GM12891 (cell line): Measurements from ENCODE around the gene RNF13.

Experiments used
- PAX5 ChIP-seq: IDR thresholded peaks from 2 replicates; pipeline ENCODE4 v1.6.1; 2011; ENCODE audit warnings: low read length, moderate library complexity, mild to moderate bottlenecking; ENCODE audit not compliant: insufficient read depth, severe bottlenecking
- POLR2A ChIP-seq: IDR thresholded peaks from 2 replicates; pipeline ENCODE4 v1.6.1; 2011; ENCODE audit warnings: low read depth, low read length, control low read depth
- POLR2AphosphoS5 ChIP-seq: IDR thresholded peaks from 2 replicates; pipeline ENCODE4 v1.6.1; 2011; ENCODE audit warnings: low read depth, low read length, control low read depth
- POU2F2 ChIP-seq: IDR thresholded peaks from 2 replicates; pipeline ENCODE4 v1.6.1; 2011; ENCODE audit warnings: low read depth, mild to moderate bottlenecking, control low read depth, low read length, moderate library complexity
- SPI1 ChIP-seq: IDR thresholded peaks from 2 replicates; pipeline ENCODE4 v1.6.1; 2011; ENCODE audit warnings: low read depth, low read length, control low read depth
- TAF1 ChIP-seq: IDR thresholded peaks from 2 replicates; pipeline ENCODE4 v1.6.1; 2011; ENCODE audit warnings: low read depth, low read length, control low read depth

DNA sequence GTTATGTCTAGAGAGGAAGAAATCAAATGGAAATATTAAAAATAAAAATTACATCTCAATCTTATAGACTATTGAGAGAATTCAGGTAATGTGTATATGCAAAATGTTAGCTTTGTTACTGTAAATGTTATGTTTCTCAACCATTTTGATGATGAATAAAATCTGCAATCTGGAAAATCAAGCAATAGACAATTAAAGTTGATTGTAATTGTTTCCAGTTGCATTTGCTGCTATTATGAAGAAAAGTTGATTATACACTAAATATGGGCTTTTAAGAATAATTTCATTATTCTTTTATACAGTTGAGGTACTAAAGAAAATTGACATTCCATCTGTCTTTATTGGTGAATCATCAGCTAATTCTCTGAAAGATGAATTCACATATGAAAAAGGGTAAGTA lies 88.8 kb downstream of the RNF13 start:
- TF ChIP-seq POLR2A (no peak), POLR2AphosphoS5 (no peak), TAF1 (no peak), SPI1 (no peak), POU2F2 (no peak), PAX5 (no peak)
